Smooth muscle cell (in vitro differentiated cells): ENCODE results near the gene CD19. TPM values are rescaled to one million over a fixed set of nuclear protein-coding genes. Genes with fewer than 3 reads are reported as not detected.
A peak's percentile ranks its signal among the peaks of the same experiment; 100 is the strongest.
"Not testable (repeated sequence)": the region's sequence is repeated elsewhere in the genome, so short reads cannot be mapped to it uniquely, and the experiment has no call there.

ENCODE experiments used
- DNase-seq: peaks from one replicate; lab custom pipeline; 2025; ENCODE audit not compliant: unreplicated experiment; lab: John Stamatoyannopoulos, UW
- H2AFZ ChIP-seq: fragments of 200-600 bp; sonication (generic); 2 replicates; pipeline ENCODE4 v1.6.0; 2016; ENCODE audit warnings: antibody characterized with exemption, low read depth, mild to moderate bottlenecking
- H3F3A ChIP-seq: fragments of 200-600 bp; sonication (generic); 2 replicates; pipeline ENCODE4 v1.6.0; 2017; ENCODE audit warnings: antibody characterized with exemption, low read depth
- H3K27ac ChIP-seq: fragments of 200-600 bp; sonication (generic); 2 replicates; pipeline ENCODE4 v1.5.1; 2016; ENCODE audit warnings: low read depth, mild to moderate bottlenecking
- H3K27me3 ChIP-seq: fragments of 200-600 bp; sonication (generic); 2 replicates; pipeline ENCODE4 v1.6.1; 2016; ENCODE audit warnings: low read depth, mild to moderate bottlenecking
- H3K36me3 ChIP-seq: fragments of 200-600 bp; sonication (generic); 2 replicates; pipeline ENCODE4 v1.5.1; 2016; ENCODE audit warnings: low read depth
- H3K4me1 ChIP-seq: fragments of 200-600 bp; sonication (generic); 2 replicates; pipeline ENCODE4 v1.5.1; 2016; ENCODE audit warnings: low read depth
- H3K4me2 ChIP-seq: fragments of 200-600 bp; sonication (generic); 2 replicates; pipeline ENCODE4 v1.6.0; 2016; ENCODE audit warnings: mild to moderate bottlenecking
- H3K4me3 ChIP-seq: fragments of 200-600 bp; sonication (generic); 2 replicates; pipeline ENCODE4 v1.5.1; 2016; ENCODE audit warnings: mild to moderate bottlenecking
- H3K79me2 ChIP-seq: fragments of 200-600 bp; sonication (generic); 2 replicates; pipeline ENCODE4 v1.6.0; 2016; ENCODE audit warnings: low read depth, mild to moderate bottlenecking
- H3K9ac ChIP-seq: fragments of 200-600 bp; sonication (generic); 2 replicates; pipeline ENCODE4 v1.6.0; 2016; ENCODE audit warnings: low read depth
- H3K9me3 ChIP-seq: fragments of 200-600 bp; sonication (generic); replicated peaks from 2 replicates; pipeline ENCODE4 v1.5.1; 2016; ENCODE audit warnings: low read depth
- H4K20me1 ChIP-seq: fragments of 200-600 bp; sonication (generic); 2 replicates; pipeline ENCODE4 v1.6.0; 2016; ENCODE audit warnings: low read depth
- CTCF ChIP-seq: fragments of 200-600 bp; sonication (generic); IDR thresholded peaks from 2 replicates; pipeline ENCODE4 v1.5.1; 2017; ENCODE audit warnings: borderline replicate concordance, mild to moderate bottlenecking, antibody characterized with exemption; ENCODE audit not compliant: insufficient read depth, poor library complexity, severe bottlenecking
- WGBS: methylation state at CpG from one replicate; pipeline ENCODE4 v1.1.7; 2016; ENCODE audit warnings: low lambda C conversion rate; 5-methylcytosine and 5-hydroxymethylcytosine counted together
- polyA plus RNA-seq: library from polyadenylated mRNA; unstranded; fragments of >200 nt; fragmentation: Nextera tagmentation; extraction: Ambion mirVana; gene quantifications from 2 replicates; pipeline ENCODE4 v1.2.1, GENCODE V29; 2016
- total RNA-seq: library from RNA; depleted of rRNA; stranded (reverse); fragments of >200 nt; gene quantifications from 2 replicates; pipeline ENCODE4 v1.2.3, GENCODE V29; 2014

Gene CD19
- total and polyA plus RNA-seq, 2 experiments from 2014 or later = not detected

- H3K4me1 ChIP-seq = peaks cover 5% of the 10 kb centered on the region
- no peaks in the 10 kb centered on the region for H3K36me3 ChIP-seq
- no peak overlapping the region for H2AFZ ChIP-seq
- H3K79me2 ChIP-seq = peaks cover 15% of the 10 kb centered on the region
- H3K9me3 ChIP-seq = no peaks in the 10 kb centered on the region
- no peak overlapping the region for H3K27ac ChIP-seq
- H3F3A ChIP-seq = peaks cover 4% of the 10 kb centered on the region
- no peak overlapping the region for H3K4me3 ChIP-seq
- H3K4me2 ChIP-seq = no peak overlapping the region
- no peaks in the 10 kb centered on the region for H4K20me1 ChIP-seq
- TF ChIP-seq CTCF = peak; percentile 40
- H3K27me3 ChIP-seq = no peaks in the 10 kb centered on the region
- 83% methylated on average over 11 of the region's 11 CpGs for WGBS
- no peak overlapping the region for H3K9ac ChIP-seq
- no peak for DNase-seq
Measured at GRCh38 chr16:28977703-28978662, 46.2 kb downstream of the CD19 start.

- WGBS = 91% methylated on average over 7 of the region's 7 CpGs
- not testable (repeated sequence) for H2AFZ ChIP-seq, H3K27me3 ChIP-seq, H4K20me1 ChIP-seq, H3K9ac ChIP-seq, H3K36me3 ChIP-seq, H3K4me3 ChIP-seq, H3K4me1 ChIP-seq, H3F3A ChIP-seq, H3K4me2 ChIP-seq, DNase-seq, H3K27ac ChIP-seq, H3K9me3 ChIP-seq
- TF ChIP-seq CTCF = peak; percentile 5
- peaks cover 11% of the 10 kb centered on the region for H3K79me2 ChIP-seq
Measured at GRCh38 chr16:28980330-28980729, 48.6 kb downstream of the CD19 start.

GRCh38 chr16:28980929-28981328, 49.2 kb downstream of the CD19 start:
- H3K27me3 ChIP-seq = no peaks in the 10 kb centered on the region
- no peaks in the 10 kb centered on the region for H3F3A ChIP-seq
- H3K4me3 ChIP-seq = no peak overlapping the region
- no peak overlapping the region for H3K9ac ChIP-seq
- H3K4me1 ChIP-seq = no peaks in the 10 kb centered on the region
- no peaks in the 10 kb centered on the region for H4K20me1 ChIP-seq
- H3K36me3 ChIP-seq = no peaks in the 10 kb centered on the region
- no peak for DNase-seq
- no peaks in the 10 kb centered on the region for H3K9me3 ChIP-seq
- no peak overlapping the region for H2AFZ ChIP-seq
- H3K4me2 ChIP-seq = no peak overlapping the region
- H3K27ac ChIP-seq = no peak overlapping the region
- peaks cover 6% of the 10 kb centered on the region for H3K79me2 ChIP-seq
- no peak for TF ChIP-seq CTCF
- WGBS = 98% methylated on average over 7 of the region's 7 CpGs

GRCh38 chr16:28981517-28981916, 49.7 kb downstream of the CD19 start:
- no peak overlapping the region for H3K4me3 ChIP-seq
- no peaks in the 10 kb centered on the region for H3K9me3 ChIP-seq
- no peak overlapping the region for H3K4me2 ChIP-seq
- H3F3A ChIP-seq = no peaks in the 10 kb centered on the region
- no peaks in the 10 kb centered on the region for H3K27me3 ChIP-seq
- no peak overlapping the region for H3K27ac ChIP-seq
- no peaks in the 10 kb centered on the region for H4K20me1 ChIP-seq
- H3K36me3 ChIP-seq = no peaks in the 10 kb centered on the region
- DNase-seq = no peak
- peak; percentile 48 for TF ChIP-seq CTCF
- H2AFZ ChIP-seq = no peak overlapping the region
- WGBS = 91% methylated on average over 12 of the region's 12 CpGs
- peaks cover 4% of the 10 kb centered on the region for H3K79me2 ChIP-seq
- H3K4me1 ChIP-seq = no peaks in the 10 kb centered on the region
- H3K9ac ChIP-seq = no peak overlapping the region
